A673 (cell line): ENCODE results near the gene LARP4. TPM values are rescaled to one million over a fixed set of nuclear protein-coding genes. Genes with fewer than 3 reads are reported as not detected.

Experiments used
- BruUV-seq: library from RNA; stranded (reverse); fragments of 400-500 nt; replicated peaks from 2 replicates; lab custom pipeline; 2021; lab: Mats Ljungman, UMichigan
- CTCF ChIA-PET: fragments of 300-600 bp; sonication (Branson Sonifier 250); formaldehyde crosslinking; loops from one replicate; lab custom pipeline; 2022; ENCODE audit warnings: antibody characterized with exemption; lab: Charles Lee
- POLR2A ChIA-PET: fragments of 300-600 bp; sonication (Branson Sonifier 250); formaldehyde crosslinking; loops from one replicate; lab custom pipeline; 2022; ENCODE audit warnings: antibody characterized with exemption; ENCODE audit not compliant: low non-redundant PET; lab: Charles Lee
- DNase-seq: peaks from one replicate; pipeline ENCODE4 v3.0.0-alpha.2; 2015; ENCODE audit warnings: low spot score
- H3K27ac ChIP-seq: fragments of 200-600 bp; sonication (generic); 2 replicates; pipeline ENCODE4 v1.5.1; 2016; ENCODE audit warnings: mixed run types, low read depth, mild to moderate bottlenecking, mixed read lengths, antibody characterized with exemption, low read length; ENCODE audit not compliant: poor library complexity, severe bottlenecking
- H3K27me3 ChIP-seq: fragments of 200-600 bp; sonication (generic); replicated peaks from 2 replicates; pipeline ENCODE4 v1.6.1; 2017; ENCODE audit warnings: mixed run types, low read depth, mild to moderate bottlenecking, mixed read lengths, antibody characterized with exemption, low read length; ENCODE audit not compliant: insufficient read depth, poor library complexity
- H3K36me3 ChIP-seq: fragments of 200-600 bp; sonication (generic); 2 replicates; pipeline ENCODE4 v1.6.1; 2016; ENCODE audit warnings: mixed run types, mild to moderate bottlenecking, mixed read lengths, antibody characterized with exemption, low read length; ENCODE audit not compliant: insufficient read depth, poor library complexity, severe bottlenecking
- H3K4me1 ChIP-seq: fragments of 200-600 bp; sonication (generic); 2 replicates; pipeline ENCODE4 v1.6.1; 2017; ENCODE audit warnings: mixed run types, mild to moderate bottlenecking, mixed read lengths, antibody characterized with exemption, low read length; ENCODE audit not compliant: insufficient read depth, poor library complexity, severe bottlenecking
- H3K4me3 ChIP-seq: fragments of 200-600 bp; sonication (generic); 2 replicates; pipeline ENCODE4 v1.5.1; 2016; ENCODE audit warnings: low read depth, mixed run types, mild to moderate bottlenecking, mixed read lengths, low read length; ENCODE audit not compliant: poor library complexity, severe bottlenecking
- H3K9me3 ChIP-seq: fragments of 200-600 bp; sonication (generic); 2 replicates; pipeline ENCODE4 v1.6.1; 2016; ENCODE audit warnings: mixed run types, low read depth, mild to moderate bottlenecking, mixed read lengths, antibody characterized with exemption, low read length; ENCODE audit not compliant: poor library complexity, severe bottlenecking
- EZH2 ChIP-seq: fragments of 200-600 bp; sonication (generic); IDR thresholded peaks from 2 replicates; pipeline ENCODE4 v1.6.1; 2017; ENCODE audit warnings: borderline replicate concordance, low read depth, mild to moderate bottlenecking, mixed read lengths, antibody characterized with exemption, low read length; ENCODE audit not compliant: poor library complexity, severe bottlenecking
- intact Hi-C: fragments of 100-400 bp; cut with micrococcal nuclease; formaldehyde crosslinking; loops from one replicate; pipeline ENCODE4 v1.10.0; 2022; ENCODE audit not compliant: unreplicated experiment
- total RNA-seq: library from RNA; stranded (reverse); gene quantifications from 2 replicates; pipeline ENCODE4 v1.2.3, GENCODE V29; 2021
- TF ChIP-seq, protein P1 (sequence below): fragments of 300-800, 200-600 bp; sonication (generic); conservative IDR thresholded peaks from 2 replicates; pipeline ENCODE4 v1.5.1; 2017; ENCODE audit warnings: low read depth, mild to moderate bottlenecking, antibody characterized with exemption, low read length, moderate library complexity, mixed read lengths

LARP4 gene
- total RNA-seq, 1 experiment from 2014 or later = 91.0 TPM

DNA sequence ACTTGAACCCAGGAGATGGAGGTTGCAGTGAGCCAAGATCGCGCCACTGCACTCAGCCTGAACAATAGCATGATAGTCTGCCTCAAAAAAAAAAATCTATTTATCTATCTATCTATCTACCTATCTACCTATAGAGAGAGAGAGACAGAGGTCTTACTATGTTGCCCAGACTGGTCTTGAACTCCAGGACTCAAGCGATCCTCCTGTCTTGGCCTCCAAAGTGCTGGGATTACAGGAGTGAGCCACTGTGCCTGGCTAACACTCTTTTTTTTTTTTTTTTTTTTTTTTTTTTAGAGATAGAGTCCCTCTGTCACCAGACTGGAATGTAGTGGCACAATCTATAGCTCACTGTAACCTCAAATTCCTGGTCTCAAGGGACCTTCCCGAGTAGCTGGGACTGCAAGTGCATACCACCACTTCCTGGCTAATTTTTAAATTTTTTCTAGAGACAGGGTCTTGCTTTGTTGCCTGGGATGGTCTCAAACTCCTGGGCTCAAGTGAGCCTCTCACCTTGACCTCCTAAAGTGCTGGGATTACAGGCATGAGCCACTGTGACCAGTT is 6.1 kb upstream of the LARP4 start:
- intact Hi-C loops = no loop called here
- H3K27me3 ChIP-seq = no peaks in the 10 kb centered on the region
- CTCF ChIA-PET = no interaction called here
- POLR2A ChIA-PET = interaction anchor here (0.6 kb wide), 1 partner anchor 194 kb away, joined by 13 read pairs; no protein-coding TSS in a partner anchor
- TF ChIP-seq, protein P1, sequence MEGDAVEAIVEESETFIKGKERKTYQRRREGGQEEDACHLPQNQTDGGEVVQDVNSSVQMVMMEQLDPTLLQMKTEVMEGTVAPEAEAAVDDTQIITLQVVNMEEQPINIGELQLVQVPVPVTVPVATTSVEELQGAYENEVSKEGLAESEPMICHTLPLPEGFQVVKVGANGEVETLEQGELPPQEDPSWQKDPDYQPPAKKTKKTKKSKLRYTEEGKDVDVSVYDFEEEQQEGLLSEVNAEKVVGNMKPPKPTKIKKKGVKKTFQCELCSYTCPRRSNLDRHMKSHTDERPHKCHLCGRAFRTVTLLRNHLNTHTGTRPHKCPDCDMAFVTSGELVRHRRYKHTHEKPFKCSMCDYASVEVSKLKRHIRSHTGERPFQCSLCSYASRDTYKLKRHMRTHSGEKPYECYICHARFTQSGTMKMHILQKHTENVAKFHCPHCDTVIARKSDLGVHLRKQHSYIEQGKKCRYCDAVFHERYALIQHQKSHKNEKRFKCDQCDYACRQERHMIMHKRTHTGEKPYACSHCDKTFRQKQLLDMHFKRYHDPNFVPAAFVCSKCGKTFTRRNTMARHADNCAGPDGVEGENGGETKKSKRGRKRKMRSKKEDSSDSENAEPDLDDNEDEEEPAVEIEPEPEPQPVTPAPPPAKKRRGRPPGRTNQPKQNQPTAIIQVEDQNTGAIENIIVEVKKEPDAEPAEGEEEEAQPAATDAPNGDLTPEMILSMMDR = no peak
- no peak for TF ChIP-seq EZH2
- H3K9me3 ChIP-seq = no peaks in the 10 kb centered on the region
- H3K27ac ChIP-seq = no peak overlapping the region
- no TSS peak for BruUV-seq
- H3K4me3 ChIP-seq = no peak overlapping the region
- no peaks in the 10 kb centered on the region for H3K4me1 ChIP-seq
- DNase-seq = peak; percentile 47
- no peaks in the 10 kb centered on the region for H3K36me3 ChIP-seq

- ChIA-PET CTCF (no interaction called here), POLR2A (no interaction called here)
- no TSS peak for BruUV-seq
- no peak overlapping the region for H3K4me3 ChIP-seq
- H3K36me3 ChIP-seq = no peaks in the 10 kb centered on the region
- DNase-seq = no peak
- TF ChIP-seq EZH2 = no peak
- TF ChIP-seq, protein P1 = no peak
- H3K27me3 ChIP-seq = no peaks in the 10 kb centered on the region
- no peaks in the 10 kb centered on the region for H3K9me3 ChIP-seq
- H3K27ac ChIP-seq = no peak overlapping the region
- intact Hi-C loops = no loop called here
- no peaks in the 10 kb centered on the region for H3K4me1 ChIP-seq
Observed at GRCh38 chr12:50397117-50397650, 3.5 kb upstream of the LARP4 start.

GRCh38 chr12:50398931-50399330 is 1.8 kb upstream of the LARP4 start:
- BruUV-seq = no TSS peak
- Histone ChIP-seq H3K36me3 (no peaks in the 10 kb centered on the region), H3K4me1 (peaks cover 13% of the 10 kb centered on the region), H3K4me3 (no peak overlapping the region), H3K27ac (no peak overlapping the region), H3K9me3 (no peaks in the 10 kb centered on the region), H3K27me3 (no peaks in the 10 kb centered on the region)
- POLR2A ChIA-PET = no interaction called here
- TF ChIP-seq, protein P1 = no peak
- no peak for TF ChIP-seq EZH2
- DNase-seq = no peak
- intact Hi-C loops = no loop called here
- CTCF ChIA-PET = no interaction called here
